A673 (cell line): Measurements from ENCODE around the gene PLPP7. TPM values are rescaled to one million over a fixed set of nuclear protein-coding genes. Genes with fewer than 3 reads are reported as not detected.

ENCODE experiments used
- BruUV-seq: library from RNA; stranded (reverse); fragments of 400-500 nt; replicated peaks from 2 replicates; lab custom pipeline; 2021; lab: Mats Ljungman, UMichigan
- CTCF ChIA-PET: fragments of 300-600 bp; sonication (Branson Sonifier 250); formaldehyde crosslinking; loops from one replicate; lab custom pipeline; 2022; ENCODE audit warnings: antibody characterized with exemption; lab: Charles Lee
- POLR2A ChIA-PET: fragments of 300-600 bp; sonication (Branson Sonifier 250); formaldehyde crosslinking; loops from one replicate; lab custom pipeline; 2022; ENCODE audit warnings: antibody characterized with exemption; ENCODE audit not compliant: low non-redundant PET; lab: Charles Lee
- DNase-seq: peaks from one replicate; pipeline ENCODE4 v3.0.0-alpha.2; 2015; ENCODE audit warnings: low spot score
- H3K27ac ChIP-seq: fragments of 200-600 bp; sonication (generic); 2 replicates; pipeline ENCODE4 v1.5.1; 2016; ENCODE audit warnings: mixed run types, low read depth, mild to moderate bottlenecking, mixed read lengths, antibody characterized with exemption, low read length; ENCODE audit not compliant: poor library complexity, severe bottlenecking
- H3K27me3 ChIP-seq: fragments of 200-600 bp; sonication (generic); replicated peaks from 2 replicates; pipeline ENCODE4 v1.6.1; 2017; ENCODE audit warnings: mixed run types, low read depth, mild to moderate bottlenecking, mixed read lengths, antibody characterized with exemption, low read length; ENCODE audit not compliant: insufficient read depth, poor library complexity
- H3K36me3 ChIP-seq: fragments of 200-600 bp; sonication (generic); 2 replicates; pipeline ENCODE4 v1.6.1; 2016; ENCODE audit warnings: mixed run types, mild to moderate bottlenecking, mixed read lengths, antibody characterized with exemption, low read length; ENCODE audit not compliant: insufficient read depth, poor library complexity, severe bottlenecking
- H3K4me1 ChIP-seq: fragments of 200-600 bp; sonication (generic); 2 replicates; pipeline ENCODE4 v1.6.1; 2017; ENCODE audit warnings: mixed run types, mild to moderate bottlenecking, mixed read lengths, antibody characterized with exemption, low read length; ENCODE audit not compliant: insufficient read depth, poor library complexity, severe bottlenecking
- H3K4me3 ChIP-seq: fragments of 200-600 bp; sonication (generic); 2 replicates; pipeline ENCODE4 v1.5.1; 2016; ENCODE audit warnings: low read depth, mixed run types, mild to moderate bottlenecking, mixed read lengths, low read length; ENCODE audit not compliant: poor library complexity, severe bottlenecking
- H3K9me3 ChIP-seq: fragments of 200-600 bp; sonication (generic); 2 replicates; pipeline ENCODE4 v1.6.1; 2016; ENCODE audit warnings: mixed run types, low read depth, mild to moderate bottlenecking, mixed read lengths, antibody characterized with exemption, low read length; ENCODE audit not compliant: poor library complexity, severe bottlenecking
- CTCF ChIP-seq: fragments of 300-800, 200-600 bp; sonication (generic); conservative IDR thresholded peaks from 2 replicates; pipeline ENCODE4 v1.5.1; 2017; ENCODE audit warnings: low read depth, mild to moderate bottlenecking, antibody characterized with exemption, low read length, moderate library complexity, mixed read lengths
- EZH2 ChIP-seq: fragments of 200-600 bp; sonication (generic); IDR thresholded peaks from 2 replicates; pipeline ENCODE4 v1.6.1; 2017; ENCODE audit warnings: borderline replicate concordance, low read depth, mild to moderate bottlenecking, mixed read lengths, antibody characterized with exemption, low read length; ENCODE audit not compliant: poor library complexity, severe bottlenecking
- intact Hi-C: fragments of 100-400 bp; cut with micrococcal nuclease; formaldehyde crosslinking; loops from one replicate; pipeline ENCODE4 v1.10.0; 2022; ENCODE audit not compliant: unreplicated experiment
- total RNA-seq: library from RNA; stranded (reverse); gene quantifications from 2 replicates; pipeline ENCODE4 v1.2.3, GENCODE V29; 2021

PLPP7 gene
- total RNA-seq, 1 experiment from 2014 or later = not detected

- POLR2A ChIA-PET = no interaction called here
- Histone ChIP-seq H3K27me3 (no peaks in the 10 kb centered on the region), H3K27ac (no peak overlapping the region), H3K4me3 (no peak overlapping the region), H3K36me3 (no peaks in the 10 kb centered on the region), H3K4me1 (no peaks in the 10 kb centered on the region), H3K9me3 (no peaks in the 10 kb centered on the region)
- DNase-seq = no peak
- CTCF ChIA-PET = interaction anchor here (0.6 kb wide), 1 partner anchor 13 kb away, joined by 4 read pairs; no protein-coding TSS in a partner anchor
- no TSS peak for BruUV-seq
- no peak for TF ChIP-seq CTCF
- no peak for TF ChIP-seq EZH2
- intact Hi-C loops = no loop called here
Measured at GRCh38 chr9:131299346-131299960, 9.9 kb downstream of the PLPP7 start.

GRCh38 chr9:131299961-131300347, 10.4 kb downstream of the PLPP7 start:
- intact Hi-C loops = no loop called here
- CTCF ChIA-PET = interaction anchor here (0.6 kb wide), 1 partner anchor 14 kb away, joined by 4 read pairs; no protein-coding TSS in a partner anchor
- BruUV-seq = no TSS peak

GRCh38 chr9:131300444-131300843, 10.9 kb downstream of the PLPP7 start:
- H3K4me3 ChIP-seq = no peak overlapping the region
- POLR2A ChIA-PET = no interaction called here
- no peaks in the 10 kb centered on the region for H3K9me3 ChIP-seq
- H3K27me3 ChIP-seq = no peaks in the 10 kb centered on the region
- no peaks in the 10 kb centered on the region for H3K36me3 ChIP-seq
- intact Hi-C loops = no loop called here
- CTCF ChIA-PET = no interaction called here
- TF ChIP-seq CTCF (no peak), EZH2 (no peak)
- no peak overlapping the region for H3K27ac ChIP-seq
- BruUV-seq = no TSS peak
- no peak for DNase-seq
- H3K4me1 ChIP-seq = no peaks in the 10 kb centered on the region

More at GRCh38 chr9:131299961-131300347, 10.4 kb downstream of the PLPP7 start:
- Histone ChIP-seq H3K4me1 (no peaks in the 10 kb centered on the region), H3K4me3 (no peak overlapping the region), H3K27me3 (no peaks in the 10 kb centered on the region), H3K9me3 (no peaks in the 10 kb centered on the region), H3K27ac (no peak overlapping the region), H3K36me3 (no peaks in the 10 kb centered on the region)
- POLR2A ChIA-PET = no interaction called here
- no peak for TF ChIP-seq EZH2
- no peak for TF ChIP-seq CTCF
- no peak for DNase-seq
